GM12875 (cell line): Measurements from ENCODE around the gene TRIP10.

ENCODE experiments used
- H3K4me3 ChIP-seq: one replicate; pipeline ENCODE4 v1.5.1; 2011; ENCODE audit warnings: low read depth, low read length, control low read depth
- TF ChIP-seq, protein P1 (sequence below): IDR thresholded peaks from 2 replicates; pipeline ENCODE4 v1.5.1; 2011; ENCODE audit warnings: low read depth, mild to moderate bottlenecking, control low read depth, inconsistent platforms, low read length, moderate library complexity, borderline replicate concordance; ENCODE audit not compliant: insufficient read depth

Gene TRIP10

DNA sequence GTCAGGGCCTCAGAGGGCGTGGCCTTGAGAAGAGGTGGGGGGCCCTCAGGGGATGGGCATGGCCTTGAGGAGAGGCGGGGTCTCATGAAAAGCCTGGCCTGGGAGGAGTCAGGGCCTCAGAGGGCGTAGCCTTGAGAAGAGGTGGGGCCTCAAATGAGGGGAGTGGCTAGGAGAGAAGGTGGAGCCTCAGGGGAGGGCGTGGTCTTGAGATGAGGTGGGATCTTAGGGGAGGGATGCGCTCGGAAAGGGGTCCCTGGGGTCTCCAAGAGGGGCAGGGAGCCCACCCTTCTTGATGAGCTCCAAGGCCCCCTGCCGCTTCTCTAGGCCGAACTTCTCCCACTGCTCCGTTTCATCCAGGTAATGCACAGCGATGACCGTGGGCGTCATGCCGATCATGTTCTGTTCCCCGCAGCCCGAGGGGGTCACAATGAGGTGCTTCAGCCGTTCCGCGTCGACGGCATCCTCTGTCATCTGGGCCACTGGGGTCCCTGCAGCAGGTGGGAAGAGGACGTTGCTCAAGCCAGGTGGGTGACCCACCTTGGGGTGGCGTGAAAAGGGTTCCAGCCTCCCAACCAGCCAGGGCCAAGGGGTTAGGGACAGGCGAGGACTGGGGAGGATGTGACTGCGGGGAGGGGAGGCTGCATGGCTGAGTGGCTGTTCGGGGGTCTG is 45.2 kb upstream of the TRIP10 start:
- TF ChIP-seq, protein P1, sequence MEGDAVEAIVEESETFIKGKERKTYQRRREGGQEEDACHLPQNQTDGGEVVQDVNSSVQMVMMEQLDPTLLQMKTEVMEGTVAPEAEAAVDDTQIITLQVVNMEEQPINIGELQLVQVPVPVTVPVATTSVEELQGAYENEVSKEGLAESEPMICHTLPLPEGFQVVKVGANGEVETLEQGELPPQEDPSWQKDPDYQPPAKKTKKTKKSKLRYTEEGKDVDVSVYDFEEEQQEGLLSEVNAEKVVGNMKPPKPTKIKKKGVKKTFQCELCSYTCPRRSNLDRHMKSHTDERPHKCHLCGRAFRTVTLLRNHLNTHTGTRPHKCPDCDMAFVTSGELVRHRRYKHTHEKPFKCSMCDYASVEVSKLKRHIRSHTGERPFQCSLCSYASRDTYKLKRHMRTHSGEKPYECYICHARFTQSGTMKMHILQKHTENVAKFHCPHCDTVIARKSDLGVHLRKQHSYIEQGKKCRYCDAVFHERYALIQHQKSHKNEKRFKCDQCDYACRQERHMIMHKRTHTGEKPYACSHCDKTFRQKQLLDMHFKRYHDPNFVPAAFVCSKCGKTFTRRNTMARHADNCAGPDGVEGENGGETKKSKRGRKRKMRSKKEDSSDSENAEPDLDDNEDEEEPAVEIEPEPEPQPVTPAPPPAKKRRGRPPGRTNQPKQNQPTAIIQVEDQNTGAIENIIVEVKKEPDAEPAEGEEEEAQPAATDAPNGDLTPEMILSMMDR = no peak

DNA sequence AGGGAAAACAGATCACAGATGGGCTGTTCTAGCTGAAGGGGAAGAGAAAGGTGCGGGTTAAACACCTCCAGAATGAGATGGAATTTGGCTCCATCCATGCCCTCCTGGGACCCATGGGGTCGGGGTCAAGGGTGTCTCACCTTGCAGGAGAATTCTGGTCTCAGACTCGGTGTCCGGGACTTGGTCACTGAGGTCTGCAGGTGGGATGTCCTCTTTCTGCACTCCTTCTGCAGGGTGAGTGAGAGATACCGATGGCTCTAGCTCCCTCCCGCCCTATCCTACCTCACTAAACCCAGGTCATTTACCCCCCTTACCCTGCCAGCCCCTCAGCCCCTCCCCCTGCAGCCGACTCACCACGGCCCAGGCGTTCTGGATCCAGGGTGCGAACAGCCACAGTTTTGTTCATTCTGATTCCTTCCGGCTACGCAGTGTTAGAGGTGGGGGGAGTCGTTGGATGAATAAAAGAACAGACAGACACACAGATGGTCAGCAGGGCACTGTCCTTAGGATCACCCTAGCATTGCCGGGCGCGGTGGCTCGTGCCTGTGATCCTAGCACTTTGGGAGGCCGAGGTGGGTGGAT is 43.1 kb upstream of the TRIP10 start:
- no peak overlapping the region for H3K4me3 ChIP-seq
- TF ChIP-seq, protein P1 = no peak

More for the DNA sequence above, 45.2 kb upstream of the TRIP10 start:
- H3K4me3 ChIP-seq = no peak overlapping the region

DNA sequence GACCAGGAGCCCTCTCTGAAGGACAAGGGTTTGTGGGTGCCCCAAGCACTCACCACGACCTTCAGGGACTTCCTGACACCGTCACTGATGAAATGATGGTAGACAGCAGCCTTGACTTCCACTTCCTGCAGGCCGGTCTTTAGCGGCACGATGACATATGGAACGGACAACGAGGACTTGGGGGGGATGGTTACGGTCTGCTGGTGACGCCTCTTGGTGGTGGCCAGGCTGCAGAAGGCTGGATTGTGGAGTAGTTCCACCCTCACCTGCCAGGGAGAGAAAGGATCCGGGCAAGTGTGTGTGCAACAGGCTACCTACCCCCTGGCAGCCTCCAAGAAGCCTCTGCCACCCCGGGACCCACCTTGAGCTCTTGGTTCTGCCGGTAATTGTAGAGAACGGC is 42.2 kb upstream of the TRIP10 start:
- H3K4me3 ChIP-seq = no peak overlapping the region
- TF ChIP-seq, protein P1 = no peak

- TF ChIP-seq, protein P1 = no peak
- no peak overlapping the region for H3K4me3 ChIP-seq
Observed at GRCh38 chr19:6699935-6700334, 39.5 kb upstream of the TRIP10 start.

- TF ChIP-seq, protein P1 = no peak
- no peak overlapping the region for H3K4me3 ChIP-seq
Observed at GRCh38 chr19:6700586-6701316, 38.7 kb upstream of the TRIP10 start.

DNA sequence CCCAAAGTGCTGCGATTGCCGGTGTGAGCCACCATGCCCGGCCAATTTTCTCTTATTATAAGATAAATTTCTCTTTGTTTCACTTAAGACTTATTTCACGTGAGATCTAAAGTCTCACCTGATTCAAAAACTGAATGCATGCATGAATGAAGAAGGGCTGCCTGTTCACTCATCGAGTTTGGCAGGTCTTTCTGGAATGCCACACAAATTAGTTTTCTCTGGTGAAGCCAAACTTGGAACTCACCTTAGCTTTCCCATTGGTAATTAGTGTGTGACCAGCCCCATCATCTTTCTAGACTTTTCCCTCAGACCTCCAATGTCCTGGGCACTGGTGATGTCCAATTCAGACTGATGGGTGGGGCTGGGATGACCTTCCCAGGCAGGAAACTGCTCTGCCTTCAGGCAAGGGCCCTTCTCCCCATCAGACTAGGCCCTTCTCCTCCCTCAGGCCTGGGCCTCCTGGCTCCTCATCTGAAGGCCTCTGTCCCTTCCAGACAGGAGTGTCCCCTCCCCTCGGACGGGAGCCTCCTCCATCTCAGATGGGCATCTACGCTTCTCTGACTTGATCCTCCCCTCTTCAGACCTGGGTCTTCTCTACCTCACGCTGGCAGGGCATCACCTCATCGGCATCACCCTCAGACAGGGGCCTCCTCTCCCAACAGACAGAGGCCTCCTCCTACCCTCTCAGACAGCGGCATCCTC is 33.4 kb upstream of the TRIP10 start:
- TF ChIP-seq, protein P1 = no peak
- no peak overlapping the region for H3K4me3 ChIP-seq

DNA sequence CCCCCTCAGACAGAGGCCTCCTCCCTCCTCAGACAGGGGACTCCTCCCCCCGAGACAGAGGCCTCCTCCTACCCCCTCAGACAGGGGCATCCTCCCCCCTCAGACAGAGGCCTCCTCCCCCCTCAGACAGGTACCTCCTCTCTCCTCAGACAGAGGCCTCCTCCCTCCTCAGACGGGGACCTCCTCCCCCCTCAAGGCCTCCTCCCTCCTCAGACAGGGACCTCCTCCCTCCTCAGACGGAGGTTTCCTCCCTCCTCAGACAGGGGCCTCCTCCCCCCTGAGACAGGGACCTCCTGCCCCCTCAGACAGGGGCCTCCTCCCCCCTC is 32.9 kb upstream of the TRIP10 start:
- no peak overlapping the region for H3K4me3 ChIP-seq
- TF ChIP-seq, protein P1 = no peak
